Heart left ventricle (tissue), 13 donors: Measurements from ENCODE around the gene WFIKKN2.

Source experiments
- POLR2A ChIP-seq, 2 donors: fragments of 450-650 bp; IDR thresholded peaks; one replicate each; pipeline ENCODE4 v1.6.1; 2017; ENCODE audit warnings: antibody characterized with exemption in 2 of 2, mild to moderate bottlenecking in 2 of 2, moderate library complexity in 2 of 2
- TF ChIP-seq, protein P1 (sequence below), 12 donors: fragments of 200-600 bp; sonication (generic) in 4 of 12; IDR thresholded peaks; one replicate each; pipeline versions ENCODE4 v1.5.0 to v1.8.0; 2018 to 2022; ENCODE audit warnings: antibody characterized with exemption in 12 of 12, mild to moderate bottlenecking in 5 of 12
- donor health status: ischemic (EF 13 %, LVEDD 7.1; RV severe dilation, severe dysfunction).
- donor health status: DM: no; HTN: yes; CAD: no.
- donor health status: DM: no; HTN: no; CAD: no.
- donor health status: ischemic (EF 25% LVEDD 6.9; RV normal size, moderate dysfunction).
- donor health status: ischemic (EF 25% LVEDD 5.7; RV mildly dilated, moderate dysfunction).
- donor health status: ischemic (EF 35%, LVEDD 5.7; RV mildly dilated, moderate dysfunction).
- donor health status: nonischemic (EF 11% LVEDD 7.7; RV severe dilation, severe dysfunction).
- donor health status: DM: yes; HTN: yes; CAD: no.
- donor health status: PGD.
- donor health status: ischemic (EF 29% LVEDD 5.4; RV normal size, mild dysfunction).
- donor health status: nonischemic (EF 23%, LVEDD 6.1; RV moderate dilation, normal function).

DNA sequence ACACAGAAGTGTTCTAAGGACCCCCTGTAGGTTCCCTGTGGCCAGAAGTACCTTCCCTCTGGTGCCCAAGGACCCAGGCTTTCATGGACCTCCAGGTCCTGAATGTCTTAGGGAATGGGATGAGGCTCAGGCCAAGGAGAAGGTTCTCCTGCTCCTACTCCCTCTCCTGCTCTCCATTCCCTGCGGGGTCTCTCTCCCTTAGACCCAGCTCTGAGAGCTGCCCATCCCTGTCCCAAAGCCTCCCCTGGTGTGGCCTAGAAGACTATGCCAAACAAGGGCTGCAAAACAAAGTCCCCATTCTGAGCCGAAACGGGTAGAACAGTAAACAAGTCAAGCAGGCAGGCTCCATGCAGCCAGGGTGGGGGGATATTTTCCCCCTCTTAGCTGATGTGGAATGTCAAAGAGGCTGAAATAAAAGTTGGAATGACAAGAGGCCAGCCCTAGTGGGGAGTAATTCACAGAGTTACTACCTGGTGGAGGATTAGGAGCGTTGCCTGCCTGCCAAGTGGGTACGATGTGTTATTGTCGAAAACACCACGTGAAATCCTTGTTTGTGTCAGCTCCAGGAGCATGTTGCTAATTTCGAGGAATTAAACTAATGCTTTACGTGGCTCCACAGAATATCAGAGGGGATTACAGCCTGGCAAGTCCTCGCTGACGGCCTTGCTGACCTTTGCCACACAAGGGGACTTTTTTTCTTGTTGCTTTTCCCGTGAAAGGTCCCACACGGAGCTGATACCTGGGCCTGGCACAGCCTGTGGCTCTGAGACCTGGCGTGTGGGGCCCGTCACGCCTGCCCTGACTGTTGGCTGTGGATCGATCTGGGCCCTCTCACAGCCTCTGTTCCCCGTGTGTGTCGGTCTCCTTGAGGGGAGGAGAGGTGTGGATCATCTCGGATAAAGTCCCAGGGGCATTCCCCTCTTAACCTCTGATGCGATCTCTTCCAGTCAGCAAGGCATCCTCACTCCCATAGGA lies 2.9 kb downstream of the WFIKKN2 start:
- TF ChIP-seq POLR2A (IDR thresholded peaks at IDR 0.05): no peak
- TF ChIP-seq, protein P1, sequence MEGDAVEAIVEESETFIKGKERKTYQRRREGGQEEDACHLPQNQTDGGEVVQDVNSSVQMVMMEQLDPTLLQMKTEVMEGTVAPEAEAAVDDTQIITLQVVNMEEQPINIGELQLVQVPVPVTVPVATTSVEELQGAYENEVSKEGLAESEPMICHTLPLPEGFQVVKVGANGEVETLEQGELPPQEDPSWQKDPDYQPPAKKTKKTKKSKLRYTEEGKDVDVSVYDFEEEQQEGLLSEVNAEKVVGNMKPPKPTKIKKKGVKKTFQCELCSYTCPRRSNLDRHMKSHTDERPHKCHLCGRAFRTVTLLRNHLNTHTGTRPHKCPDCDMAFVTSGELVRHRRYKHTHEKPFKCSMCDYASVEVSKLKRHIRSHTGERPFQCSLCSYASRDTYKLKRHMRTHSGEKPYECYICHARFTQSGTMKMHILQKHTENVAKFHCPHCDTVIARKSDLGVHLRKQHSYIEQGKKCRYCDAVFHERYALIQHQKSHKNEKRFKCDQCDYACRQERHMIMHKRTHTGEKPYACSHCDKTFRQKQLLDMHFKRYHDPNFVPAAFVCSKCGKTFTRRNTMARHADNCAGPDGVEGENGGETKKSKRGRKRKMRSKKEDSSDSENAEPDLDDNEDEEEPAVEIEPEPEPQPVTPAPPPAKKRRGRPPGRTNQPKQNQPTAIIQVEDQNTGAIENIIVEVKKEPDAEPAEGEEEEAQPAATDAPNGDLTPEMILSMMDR (IDR thresholded peaks at IDR 0.05): no peak
